H1 (cell line): ENCODE measurements around the gene PJA1. TPM values are rescaled to one million over a fixed set of nuclear protein-coding genes. Genes with fewer than 3 reads are reported as not detected.

Source experiments
- KDM4A ChIP-seq: IDR thresholded peaks from one replicate; pipeline ENCODE4 v1.7.1; 2012; ENCODE audit warnings: low read depth, mild to moderate bottlenecking, moderate library complexity, low read length, inconsistent platforms; ENCODE audit not compliant: severe bottlenecking
- YY1 ChIP-seq: IDR thresholded peaks from 2 replicates; pipeline ENCODE4 v1.6.1; 2011; ENCODE audit warnings: low read depth, mild to moderate bottlenecking, low read length
- polyA plus RNA-seq, 7 experiments: library from polyadenylated mRNA; depleted of rRNA in 3 of 7; stranded (reverse) in 5 of 7; unstranded in 2 of 7; fragments of >200 nt in 5 of 7; fragments of 200-250 nt in 2 of 7; gene quantifications; 1 replicate in 5 of 7; 2 replicates in 1 of 7; 4 replicates in 1 of 7; pipeline versions ENCODE4 v1.2.1 to v1.2.3, GENCODE V29; 2011 to 2013; ENCODE audit warnings: missing spikeins in 2 of 7, mixed read lengths in 2 of 7
- total RNA-seq: library from RNA; stranded (reverse); fragmentation: NEBNext Ultra II Directional; extraction: Animal tissue kit (Norgen Biotek cat#: 25700); gene quantifications from 2 replicates; pipeline ENCODE4 v1.2.1, GENCODE V29; 2021
- TF ChIP-seq, protein P1 (sequence below), 3 experiments: IDR thresholded peaks; 1 replicate in 2 of 3; 2 replicates in 1 of 3; pipeline versions ENCODE4 v1.5.1 to v1.6.1; 2011; ENCODE audit warnings: low read length in 3 of 3, mild to moderate bottlenecking in 3 of 3, inconsistent platforms in 2 of 3, low read depth in 1 of 3, moderate library complexity in 1 of 3; ENCODE audit not compliant: insufficient read depth in 1 of 3; ENCODE audit errors: control extremely low read depth in 1 of 3

PJA1 gene
- total and polyA plus RNA-seq, 2 of the 8 experiments (the other 6 are each of a cell fraction or from before 2014, with no cell fraction given) = 25.7 to 37.0 TPM

DNA sequence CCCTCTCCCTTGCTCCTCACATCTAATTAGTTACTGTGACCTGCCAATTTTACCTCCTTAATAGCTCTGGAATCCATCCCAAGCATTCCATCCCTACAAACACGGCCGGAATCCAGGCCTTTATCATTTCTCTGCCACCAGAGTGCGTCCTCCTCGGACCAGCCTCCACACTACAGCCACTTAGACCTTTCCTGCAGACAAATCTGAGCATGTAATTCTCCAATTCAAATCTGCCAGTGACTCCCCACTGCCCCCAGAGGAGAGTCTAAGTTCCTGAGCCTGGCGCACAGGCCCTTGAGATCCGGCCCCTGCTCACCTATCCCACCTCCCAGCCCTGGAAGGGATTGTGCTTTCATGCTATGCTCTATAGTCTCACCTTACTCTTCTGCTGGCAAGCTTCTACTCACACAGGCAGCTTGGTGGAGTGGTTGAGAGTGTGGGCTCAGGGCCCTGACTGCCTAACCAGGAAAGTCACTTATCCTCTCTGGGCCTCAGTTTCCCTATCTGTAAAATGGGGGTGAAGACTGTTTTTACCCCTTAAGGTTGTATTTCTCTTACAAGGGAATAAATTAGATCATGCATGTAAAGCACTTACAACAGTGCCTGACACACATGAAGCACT, 31.2 kb downstream of the PJA1 start (continued):
- TF ChIP-seq, protein P1, sequence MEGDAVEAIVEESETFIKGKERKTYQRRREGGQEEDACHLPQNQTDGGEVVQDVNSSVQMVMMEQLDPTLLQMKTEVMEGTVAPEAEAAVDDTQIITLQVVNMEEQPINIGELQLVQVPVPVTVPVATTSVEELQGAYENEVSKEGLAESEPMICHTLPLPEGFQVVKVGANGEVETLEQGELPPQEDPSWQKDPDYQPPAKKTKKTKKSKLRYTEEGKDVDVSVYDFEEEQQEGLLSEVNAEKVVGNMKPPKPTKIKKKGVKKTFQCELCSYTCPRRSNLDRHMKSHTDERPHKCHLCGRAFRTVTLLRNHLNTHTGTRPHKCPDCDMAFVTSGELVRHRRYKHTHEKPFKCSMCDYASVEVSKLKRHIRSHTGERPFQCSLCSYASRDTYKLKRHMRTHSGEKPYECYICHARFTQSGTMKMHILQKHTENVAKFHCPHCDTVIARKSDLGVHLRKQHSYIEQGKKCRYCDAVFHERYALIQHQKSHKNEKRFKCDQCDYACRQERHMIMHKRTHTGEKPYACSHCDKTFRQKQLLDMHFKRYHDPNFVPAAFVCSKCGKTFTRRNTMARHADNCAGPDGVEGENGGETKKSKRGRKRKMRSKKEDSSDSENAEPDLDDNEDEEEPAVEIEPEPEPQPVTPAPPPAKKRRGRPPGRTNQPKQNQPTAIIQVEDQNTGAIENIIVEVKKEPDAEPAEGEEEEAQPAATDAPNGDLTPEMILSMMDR (IDR thresholded peaks at IDR 0.05; ENCODE audit: control extremely low read depth in 1 of 3, insufficient read depth in 1 of 3, low read depth in 1 of 3, low read length in 3 of 3) = peak; percentile 41 to 77 (median 70)
- TF ChIP-seq KDM4A (no peak), YY1 (no peak)
- TF ChIP-seq, all 59 proteins: peak for 4
